Stimulated activated CD4-positive, alpha-beta T cell treated with anti-CD3 and anti-CD28 coated beads, Interleukin-15, amount 100 ng/mL, for 24 hours (primary cell): ENCODE results near the gene EML6.
A peak's percentile ranks its signal among the peaks of the same experiment; 100 is the strongest.

Experiments used
- DNase-seq: peaks from one replicate; pipeline ENCODE4 v3.0.0-alpha.2; 2020

Gene EML6

DNA sequence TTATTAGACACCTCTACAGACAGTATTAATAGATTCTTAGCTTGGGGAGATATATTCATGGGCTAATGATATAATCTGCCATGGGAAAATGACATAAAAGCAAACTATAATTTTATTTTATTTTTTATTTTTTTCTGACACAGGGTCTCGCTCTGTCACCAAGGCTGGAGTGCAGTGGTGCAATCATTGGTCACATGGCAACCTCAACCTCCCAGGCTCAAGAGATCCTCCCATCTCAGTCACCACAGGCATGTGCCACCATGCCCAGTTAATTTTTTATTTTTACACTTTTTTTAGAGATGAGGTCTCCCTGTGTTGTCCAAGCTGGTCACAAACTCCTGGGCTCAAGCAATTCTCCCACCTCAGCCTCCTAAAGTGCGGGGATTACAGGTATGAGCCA, 287.5 kb downstream of the EML6 start:
- no peak for DNase-seq

GRCh38 chr2:55011831-55012671, 288.6 kb downstream of the EML6 start:
- DNase-seq, result no peak

DNA sequence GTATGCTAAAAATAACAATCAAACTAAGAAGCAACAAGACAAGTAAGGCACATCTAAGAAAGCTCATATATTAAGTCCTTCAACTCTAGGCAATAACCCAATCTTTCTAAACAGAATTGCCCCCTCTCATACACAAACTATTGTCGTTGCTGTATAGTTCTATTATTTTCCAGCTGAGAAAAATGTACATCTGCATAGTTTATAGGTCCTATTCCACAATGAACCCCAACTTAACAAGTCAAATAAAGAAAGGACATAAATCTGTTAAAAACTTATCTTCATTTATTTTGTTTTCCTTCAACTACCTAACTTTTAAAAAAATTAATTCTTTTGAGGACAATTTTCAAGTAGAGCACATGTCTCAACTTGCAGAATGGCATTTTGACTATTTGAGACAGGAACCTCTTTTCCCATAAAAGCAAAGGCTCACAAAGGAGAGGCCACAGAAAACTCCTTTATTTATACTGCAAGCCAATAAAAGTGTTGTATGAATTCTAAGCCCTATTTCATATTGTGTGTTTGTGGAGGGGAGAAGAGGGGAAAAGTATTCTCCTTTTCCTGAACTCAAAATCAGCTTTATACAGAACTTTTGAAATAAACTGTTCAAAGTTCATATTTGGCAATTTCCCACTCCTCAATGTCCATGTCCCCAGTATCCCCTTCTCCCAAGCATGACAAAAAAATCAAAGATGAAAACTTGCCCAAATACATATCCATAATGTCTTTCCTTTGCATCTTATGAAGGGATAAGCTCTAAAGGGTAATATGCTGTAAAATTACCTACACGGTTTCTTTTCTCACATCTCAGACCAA, 289.4 kb downstream of the EML6 start:
- no peak for DNase-seq

- DNase-seq, result no peak
These were observed 290.5 kb downstream of the EML6 start for GRCh38 chr2:55013936-55014335.

DNA sequence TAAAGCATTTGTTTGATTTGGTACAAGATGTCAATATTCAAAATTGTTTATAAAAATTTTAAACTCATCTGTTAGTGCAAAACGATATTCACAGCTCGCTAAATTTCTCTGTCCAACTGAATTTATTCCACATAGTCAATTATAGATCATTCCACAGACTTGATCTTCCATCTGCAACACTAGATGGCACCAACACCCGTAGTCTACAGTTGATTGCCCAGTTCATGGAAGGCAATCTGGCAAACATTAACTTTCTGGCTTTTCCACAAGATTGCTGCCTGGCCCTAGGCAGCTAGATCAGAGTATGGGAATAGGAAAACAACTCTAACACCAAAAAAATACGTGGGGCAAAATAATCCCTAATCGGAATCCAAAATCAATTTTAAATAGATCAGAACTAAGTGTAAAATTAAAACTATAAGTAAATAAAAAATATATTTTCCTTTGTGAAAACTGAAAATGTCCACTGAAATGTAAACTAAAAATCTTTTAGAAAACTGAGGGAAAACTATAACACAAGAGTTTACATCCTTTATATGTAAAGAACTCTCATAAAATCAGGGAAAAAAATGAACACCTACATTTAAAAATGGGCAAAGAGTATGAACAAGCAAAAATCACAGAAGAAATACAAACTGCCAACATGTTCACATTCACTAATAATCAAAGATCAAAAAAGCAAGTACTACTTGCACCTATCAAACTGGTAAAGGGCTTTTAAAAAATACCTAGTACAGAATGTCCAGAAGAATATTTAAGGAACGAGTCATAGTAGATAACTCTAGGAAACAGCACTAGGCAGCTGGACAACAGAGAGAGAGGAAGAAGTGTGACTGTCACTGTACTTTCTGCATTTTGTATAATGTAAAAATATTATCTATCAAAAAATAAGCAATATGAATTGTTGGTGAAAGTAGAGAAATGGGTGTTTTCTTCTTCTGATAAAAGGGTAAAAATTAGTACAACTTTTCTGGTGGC, 291.8 kb downstream of the EML6 start:
- peak; percentile 27 for DNase-seq

- no peak for DNase-seq
These were observed 294.0 kb downstream of the EML6 start for GRCh38 chr2:55017428-55017827.

DNA sequence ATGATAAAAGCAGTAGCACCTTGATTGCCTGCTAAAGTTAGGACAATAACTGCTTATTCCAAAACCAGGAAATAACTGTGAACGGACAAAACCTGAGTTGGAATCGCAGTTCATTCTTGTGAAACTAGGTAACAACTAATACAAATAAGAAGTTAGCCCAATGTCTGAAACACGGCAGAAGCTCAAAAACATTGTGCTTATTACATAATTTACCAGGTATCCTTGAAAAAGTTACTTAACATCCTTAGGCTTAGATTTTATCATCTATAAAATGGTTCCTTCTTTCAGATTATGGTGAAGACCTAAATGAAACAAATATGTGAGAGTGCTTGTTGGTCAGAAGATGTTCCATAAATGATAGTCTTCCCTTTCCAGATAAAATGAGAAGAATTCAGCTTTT, 294.4 kb downstream of the EML6 start:
- DNase-seq, result no peak

DNA sequence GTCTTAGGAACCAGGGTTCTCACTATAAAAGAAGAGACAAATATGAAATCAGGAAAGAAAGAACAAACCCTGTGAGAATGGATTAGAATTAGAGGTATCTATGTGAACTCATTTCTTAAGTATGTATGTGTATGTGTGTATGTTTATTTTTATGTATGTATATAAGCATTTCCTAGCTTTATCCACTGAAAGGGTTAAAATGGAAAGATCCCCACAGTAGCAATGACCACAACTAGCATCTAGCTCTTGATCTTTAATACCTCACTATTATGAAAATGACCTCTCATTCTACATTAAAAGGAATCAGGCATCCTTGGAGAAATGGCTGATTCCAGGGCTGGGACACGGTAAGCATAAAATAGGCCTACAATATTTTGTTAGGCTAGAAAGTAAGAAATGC, 295.2 kb downstream of the EML6 start:
- no peak for DNase-seq

- DNase-seq, result no peak
These were observed 296.2 kb downstream of the EML6 start for GRCh38 chr2:55019526-55020258.
